Measurements from ENCODE around the gene FRMPD1. TPM values are rescaled to one million over a fixed set of nuclear protein-coding genes. Genes with fewer than 3 reads are reported as not detected.

The FRMPD1 gene
- total RNA-seq, 1 donor from 2014 or later: not detected

GRCh38 chr9:37669232-37669631 is 18.5 kb downstream of the FRMPD1 start:
- DNase-seq (ENCODE audit: low spot score in 2 of 2): no peak
- no peak for TF ChIP-seq CTCF (IDR thresholded peaks at IDR 0.05)
- no peaks in the 10 kb centered on the region for H3K4me1 ChIP-seq
- no peak overlapping the region for H3K4me3 ChIP-seq
- intact Hi-C loops (cut with DNase I): no loop called here
- H3K36me3 ChIP-seq: no peaks in the 10 kb centered on the region
- no peak overlapping the region for H3K27ac ChIP-seq
- H3K9me3 ChIP-seq: no peaks in the 10 kb centered on the region
- no peaks in the 10 kb centered on the region for H3K27me3 ChIP-seq

- Histone ChIP-seq H3K36me3 (no peaks in the 10 kb centered on the region), H3K27me3 (no peaks in the 10 kb centered on the region), H3K4me3 (no peak overlapping the region), H3K4me1 (no peaks in the 10 kb centered on the region), H3K27ac (no peak overlapping the region), H3K9me3 (no peaks in the 10 kb centered on the region)
- no peak for DNase-seq (ENCODE audit: low spot score in 2 of 2)
- TF ChIP-seq CTCF (IDR thresholded peaks at IDR 0.05): no peak
- intact Hi-C loops (cut with DNase I): no loop called here
Observed at GRCh38 chr9:37675661-37676060, 24.9 kb downstream of the FRMPD1 start.

DNA sequence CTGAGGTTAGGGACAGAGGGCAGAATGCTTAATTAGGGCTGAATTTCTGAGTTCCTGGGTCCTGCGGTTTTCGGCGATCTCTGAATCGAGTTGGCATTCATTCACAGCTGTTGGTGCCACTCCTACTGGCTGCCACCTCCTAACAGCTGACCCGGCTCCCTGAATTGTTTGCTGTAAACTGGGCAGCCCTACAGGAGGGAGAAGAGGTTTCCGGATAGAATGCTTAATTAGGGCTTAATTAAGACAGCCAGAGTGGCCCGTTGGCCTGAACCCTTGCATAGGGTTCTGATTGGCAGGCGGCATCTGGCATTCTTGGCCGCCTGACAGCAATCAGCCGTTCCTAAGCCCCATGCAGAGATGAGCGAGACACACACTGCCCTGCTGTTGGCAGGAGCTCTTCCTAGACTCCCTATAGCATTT is 25.7 kb downstream of the FRMPD1 start:
- Histone ChIP-seq H3K4me3 (no peak overlapping the region), H3K4me1 (no peaks in the 10 kb centered on the region), H3K36me3 (no peaks in the 10 kb centered on the region), H3K9me3 (no peaks in the 10 kb centered on the region), H3K27me3 (no peaks in the 10 kb centered on the region), H3K27ac (no peak overlapping the region)
- no peak for DNase-seq (ENCODE audit: low spot score in 2 of 2)
- intact Hi-C loops (cut with DNase I): no loop called here
- TF ChIP-seq CTCF (IDR thresholded peaks at IDR 0.05): no peak

GRCh38 chr9:37677435-37677834 is 26.7 kb downstream of the FRMPD1 start:
- H3K36me3 ChIP-seq: no peaks in the 10 kb centered on the region
- H3K9me3 ChIP-seq: no peaks in the 10 kb centered on the region
- no peak for TF ChIP-seq CTCF (IDR thresholded peaks at IDR 0.05)
- H3K27me3 ChIP-seq: no peaks in the 10 kb centered on the region
- no peak overlapping the region for H3K4me3 ChIP-seq
- intact Hi-C loops (cut with DNase I): no loop called here
- H3K4me1 ChIP-seq: no peaks in the 10 kb centered on the region
- H3K27ac ChIP-seq: no peak overlapping the region
- no peak for DNase-seq (ENCODE audit: low spot score in 2 of 2)

DNA sequence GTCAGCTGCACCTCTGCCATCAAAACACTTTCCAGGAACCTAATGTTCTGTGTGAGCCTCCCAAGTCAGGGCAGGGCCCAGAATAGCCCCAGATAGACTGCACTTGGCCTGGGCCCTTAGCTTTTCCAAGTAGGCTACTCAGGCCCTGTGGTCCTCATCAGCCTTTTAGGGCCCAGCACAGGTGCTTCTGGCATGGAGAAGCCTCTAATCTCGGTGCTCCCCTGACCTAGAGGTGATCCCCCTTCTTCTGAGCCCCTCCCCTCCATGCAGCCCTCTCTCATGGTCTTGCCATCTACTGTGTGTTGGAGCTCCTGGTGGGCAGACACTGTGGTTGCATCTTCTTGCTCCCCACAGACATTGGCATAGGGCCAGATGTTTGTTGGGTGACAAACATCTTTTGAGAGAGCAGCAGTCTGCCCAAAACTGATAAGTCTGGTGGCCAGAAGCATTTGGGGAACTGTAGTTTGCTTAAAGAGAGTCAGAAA is 28.1 kb downstream of the FRMPD1 start:
- no peak overlapping the region for H3K4me3 ChIP-seq
- H3K27me3 ChIP-seq: no peaks in the 10 kb centered on the region
- no peaks in the 10 kb centered on the region for H3K36me3 ChIP-seq
- intact Hi-C loops (cut with DNase I): no loop called here
- no peak for TF ChIP-seq CTCF (IDR thresholded peaks at IDR 0.05)
- H3K9me3 ChIP-seq: no peaks in the 10 kb centered on the region
- no peak for DNase-seq (ENCODE audit: low spot score in 2 of 2)
- no peaks in the 10 kb centered on the region for H3K4me1 ChIP-seq
- H3K27ac ChIP-seq: no peak overlapping the region
